Measurements from ENCODE around the gene RBMS3. TPM values are rescaled to one million over a fixed set of nuclear protein-coding genes. Genes with fewer than 3 reads are reported as not detected.
"Not testable (repeated sequence)": the region's sequence is repeated elsewhere in the genome, so short reads cannot be mapped to it uniquely, and the experiment has no call there.

The RBMS3 gene
- total and polyA plus RNA-seq, 12 donors: 8.7 to 90.1 (median 51.2) TPM

DNA sequence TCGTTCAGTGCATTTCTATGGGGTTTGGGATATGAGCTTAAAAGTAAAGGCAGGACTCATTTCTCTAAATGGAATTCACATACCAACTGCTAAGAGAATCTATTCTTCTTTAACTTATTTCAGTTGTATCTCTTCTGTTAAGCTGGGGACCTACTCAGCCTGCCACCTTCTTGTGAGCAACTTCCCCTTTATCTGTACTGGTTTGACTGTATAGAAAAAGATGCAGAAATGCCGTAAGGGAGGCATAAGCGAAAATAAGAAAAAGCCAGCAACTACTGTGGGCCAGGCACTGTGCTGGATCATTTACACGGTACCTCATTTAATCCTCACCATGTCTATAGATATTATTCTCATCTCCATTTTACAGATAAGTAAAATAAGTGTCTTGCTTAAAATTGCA is 38.4 kb downstream of the RBMS3 start:
- no peaks in the 10 kb centered on the region for H3K9me3 ChIP-seq (replicated peaks in 1 of 3)
- no peaks in the 10 kb centered on the region for H3K36me3 ChIP-seq (replicated peaks in 1 of 2)
- H3K4me1 ChIP-seq (replicated peaks in 1 of 2): peaks cover 5 to 63% of the 10 kb centered on the region in 2 donors
- DNase-seq: no peak
- no peak overlapping the region for H3K4me3 ChIP-seq
- H3K27ac ChIP-seq: peak overlapping the region in 1 of 5 donors; percentile 11
- TF ChIP-seq POLR2A (IDR thresholded peaks at IDR 0.05): no peak
- TF ChIP-seq, protein P1, sequence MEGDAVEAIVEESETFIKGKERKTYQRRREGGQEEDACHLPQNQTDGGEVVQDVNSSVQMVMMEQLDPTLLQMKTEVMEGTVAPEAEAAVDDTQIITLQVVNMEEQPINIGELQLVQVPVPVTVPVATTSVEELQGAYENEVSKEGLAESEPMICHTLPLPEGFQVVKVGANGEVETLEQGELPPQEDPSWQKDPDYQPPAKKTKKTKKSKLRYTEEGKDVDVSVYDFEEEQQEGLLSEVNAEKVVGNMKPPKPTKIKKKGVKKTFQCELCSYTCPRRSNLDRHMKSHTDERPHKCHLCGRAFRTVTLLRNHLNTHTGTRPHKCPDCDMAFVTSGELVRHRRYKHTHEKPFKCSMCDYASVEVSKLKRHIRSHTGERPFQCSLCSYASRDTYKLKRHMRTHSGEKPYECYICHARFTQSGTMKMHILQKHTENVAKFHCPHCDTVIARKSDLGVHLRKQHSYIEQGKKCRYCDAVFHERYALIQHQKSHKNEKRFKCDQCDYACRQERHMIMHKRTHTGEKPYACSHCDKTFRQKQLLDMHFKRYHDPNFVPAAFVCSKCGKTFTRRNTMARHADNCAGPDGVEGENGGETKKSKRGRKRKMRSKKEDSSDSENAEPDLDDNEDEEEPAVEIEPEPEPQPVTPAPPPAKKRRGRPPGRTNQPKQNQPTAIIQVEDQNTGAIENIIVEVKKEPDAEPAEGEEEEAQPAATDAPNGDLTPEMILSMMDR (IDR thresholded peaks at IDR 0.05): no peak
- intact Hi-C loops (cut with DNase I): no loop called here
- 81 to 94% (median 92%) methylated on average over 4 of the region's 4 CpGs for WGBS, 4 donors
- H3K27me3 ChIP-seq: no peaks in the 10 kb centered on the region

DNA sequence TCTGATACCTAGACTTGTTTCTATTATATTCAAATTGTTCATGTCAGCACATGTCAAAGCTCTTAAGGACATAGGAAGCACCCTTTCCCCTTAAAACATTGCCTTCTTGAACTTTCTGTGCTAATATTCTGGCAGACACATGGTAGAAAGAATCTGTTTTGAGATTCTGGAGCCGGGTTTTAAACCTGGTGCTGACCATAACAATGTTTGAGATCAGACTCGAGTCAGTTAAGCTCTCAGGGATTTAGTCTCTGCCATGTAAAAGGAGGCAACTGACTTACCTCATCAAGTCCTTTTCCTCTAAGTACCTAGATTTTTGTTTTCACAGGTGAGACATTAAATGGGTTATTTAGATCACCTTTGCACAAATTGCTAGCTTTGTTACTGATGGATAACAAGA is 38.9 kb downstream of the RBMS3 start:
- WGBS, 4 donors: 40 to 70% (median 67%) methylated on average over 2 of the region's 2 CpGs
- intact Hi-C loops (cut with DNase I): no loop called here
- Histone ChIP-seq H3K4me1 (replicated peaks in 1 of 2) (peaks cover under 1 to 61% of the 10 kb centered on the region in 2 donors), H3K9me3 (replicated peaks in 1 of 3) (no peaks in the 10 kb centered on the region), H3K36me3 (replicated peaks in 1 of 2) (no peaks in the 10 kb centered on the region), H3K4me3 (no peak overlapping the region), H3K27ac (peak overlapping the region in 1 of 5 donors; percentile 11), H3K27me3 (no peaks in the 10 kb centered on the region)
- TF ChIP-seq, protein P1 (IDR thresholded peaks at IDR 0.05): no peak
- no peak for TF ChIP-seq POLR2A (IDR thresholded peaks at IDR 0.05)
- DNase-seq: no peak

DNA sequence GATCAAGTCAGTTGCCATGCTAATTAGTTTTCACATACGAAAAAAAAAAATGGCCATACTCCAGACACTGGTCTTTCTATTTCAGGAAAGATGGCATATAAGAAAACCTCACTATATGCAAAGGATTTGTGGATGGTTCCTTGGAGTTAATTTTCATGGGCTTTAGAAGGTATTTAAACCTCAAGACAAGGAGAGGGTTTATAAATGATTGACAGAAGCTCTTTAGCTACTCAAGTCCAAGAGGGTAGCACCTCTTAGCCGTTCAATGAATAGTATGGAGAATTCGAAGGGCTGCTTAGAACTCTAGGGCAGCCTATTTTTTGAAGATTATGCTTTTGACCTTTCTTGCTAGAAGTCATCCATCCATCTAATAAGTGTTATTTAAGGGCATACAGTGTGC is 41.7 kb downstream of the RBMS3 start:
- 86 to 94% (median 90%) methylated on average over 3 of the region's 3 CpGs for WGBS, 4 donors
- Histone ChIP-seq H3K4me3 (no peak overlapping the region), H3K27ac (no peak overlapping the region), H3K36me3 (replicated peaks in 1 of 2) (no peaks in the 10 kb centered on the region), H3K27me3 (no peaks in the 10 kb centered on the region), H3K9me3 (replicated peaks in 1 of 3) (no peaks in the 10 kb centered on the region), H3K4me1 (replicated peaks in 1 of 2) (peaks cover 0 to 55% of the 10 kb centered on the region in 2 donors)
- no peak for DNase-seq
- intact Hi-C loops (cut with DNase I): no loop called here
- TF ChIP-seq POLR2A (IDR thresholded peaks at IDR 0.05): no peak
- TF ChIP-seq, protein P1 (IDR thresholded peaks at IDR 0.05): no peak

DNA sequence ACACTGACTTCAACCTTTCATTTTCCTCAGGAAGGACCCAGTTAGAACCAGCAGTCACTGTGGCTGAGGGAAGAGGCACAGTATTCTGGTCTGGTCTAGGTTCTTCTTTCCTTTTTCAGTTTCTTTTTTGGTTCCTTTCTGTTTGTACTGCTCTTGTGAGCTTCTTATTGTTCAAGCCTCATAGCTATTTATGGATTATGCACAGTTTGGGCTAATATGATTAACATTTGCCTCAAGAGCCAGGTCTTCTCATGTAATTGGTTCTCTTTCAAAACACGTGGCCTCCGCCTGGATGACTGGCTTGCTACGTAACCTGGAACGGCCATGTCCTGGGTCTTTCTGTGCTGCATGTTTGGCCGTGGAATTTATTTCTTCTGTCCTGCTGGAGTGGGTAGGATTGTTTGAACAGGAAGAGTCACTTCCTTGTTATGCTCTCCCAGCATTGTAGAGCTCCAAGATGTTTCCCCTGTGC is 43.3 kb downstream of the RBMS3 start:
- Histone ChIP-seq H3K27me3 (no peaks in the 10 kb centered on the region), H3K36me3 (replicated peaks in 1 of 2) (no peaks in the 10 kb centered on the region), H3K4me3 (peak overlapping the region in 1 of 4 donors; percentile 25), H3K4me1 (replicated peaks in 1 of 2) (peaks cover 0 to 44% of the 10 kb centered on the region in 2 donors), H3K27ac (peak overlapping the region; percentile 10 to 78 (median 60)), H3K9me3 (replicated peaks in 1 of 3) (no peaks in the 10 kb centered on the region)
- WGBS, 4 donors: 47 to 68% (median 49%) methylated on average over 5 of the region's 5 CpGs
- intact Hi-C loops (cut with DNase I): no loop called here
- TF ChIP-seq, protein P1 (IDR thresholded peaks at IDR 0.05): no peak
- TF ChIP-seq POLR2A (IDR thresholded peaks at IDR 0.05): no peak
- DNase-seq: peak; percentile 33 to 88 (median 44)

DNA sequence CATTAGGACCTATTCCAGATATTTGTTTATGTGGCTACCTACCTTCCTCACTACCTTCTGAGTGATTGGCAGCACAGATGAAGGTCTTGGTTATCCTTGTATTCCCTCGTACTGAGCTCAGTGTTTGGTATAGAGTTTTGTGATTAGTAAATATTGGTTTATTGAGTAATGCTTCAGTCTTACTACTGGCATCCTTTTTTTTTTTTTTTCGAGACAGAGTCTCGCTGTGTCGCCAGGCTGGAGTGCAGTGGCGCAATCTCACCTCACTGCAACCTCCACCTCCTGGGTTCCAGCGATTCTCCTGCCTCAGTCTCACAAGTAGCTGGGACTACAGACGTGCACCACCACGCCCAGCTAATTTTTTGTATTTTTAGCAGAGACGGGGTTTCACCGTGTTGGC is 45.7 kb downstream of the RBMS3 start:
- H3K36me3 ChIP-seq (replicated peaks in 1 of 2); H3K4me3 ChIP-seq; H3K27me3 ChIP-seq; H3K9me3 ChIP-seq (replicated peaks in 1 of 3); DNase-seq; H3K27ac ChIP-seq; intact Hi-C loops (cut with DNase I): not testable (repeated sequence)
- WGBS, 4 donors: 94 to 98% (median 95%) methylated on average over 10 of the region's 10 CpGs
- H3K4me1 ChIP-seq (replicated peaks in 1 of 2): peaks cover 0 to 40% of the 10 kb centered on the region in 2 donors
